GM21723 (cell line): ENCODE results near the gene PDE2A.

ENCODE experiments used
- ATAC-seq: cut with Tn5 transposase; IDR thresholded peaks from one replicate; pipeline ENCODE4 v1.9.1; 2021; ENCODE audit warnings: mild to moderate bottlenecking, moderate library complexity; ENCODE audit not compliant: unreplicated experiment

The PDE2A gene

DNA sequence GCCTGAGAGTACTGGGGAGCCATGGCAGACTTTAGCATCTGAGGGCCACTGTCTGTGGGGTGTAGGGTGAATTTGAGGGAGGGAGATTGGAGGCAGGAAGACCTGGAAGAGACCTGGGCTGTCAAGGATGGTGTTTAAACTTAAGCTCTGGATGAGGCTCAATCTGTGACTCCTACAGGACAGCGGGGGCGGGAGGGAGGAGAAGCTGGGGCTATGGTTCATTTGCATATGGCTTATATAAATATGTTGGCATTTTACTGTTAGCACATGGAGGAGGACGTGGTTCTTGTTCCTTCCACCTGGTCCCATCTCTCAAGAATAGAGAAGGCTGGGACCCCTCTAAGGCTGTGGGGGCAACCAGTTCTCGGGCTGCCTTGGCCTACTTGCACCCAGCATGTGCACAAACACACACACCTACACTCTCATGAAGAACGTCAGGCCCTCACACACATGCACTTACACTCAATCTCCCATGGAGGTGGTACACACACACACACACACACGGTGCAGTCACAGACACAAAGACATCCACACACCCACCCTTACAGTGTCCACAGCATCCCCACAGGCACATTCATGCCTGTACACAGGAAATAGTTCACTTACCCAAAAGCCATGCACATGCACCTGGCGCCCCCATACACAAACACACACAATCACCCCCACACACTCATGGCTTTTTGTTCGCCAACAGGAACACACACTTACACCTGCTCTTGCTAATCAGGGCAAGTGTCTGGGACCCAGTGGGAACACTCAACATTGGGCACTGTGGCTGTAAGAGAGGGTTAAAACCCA lies 81.3 kb downstream of the PDE2A start:
- no peak for ATAC-seq

DNA sequence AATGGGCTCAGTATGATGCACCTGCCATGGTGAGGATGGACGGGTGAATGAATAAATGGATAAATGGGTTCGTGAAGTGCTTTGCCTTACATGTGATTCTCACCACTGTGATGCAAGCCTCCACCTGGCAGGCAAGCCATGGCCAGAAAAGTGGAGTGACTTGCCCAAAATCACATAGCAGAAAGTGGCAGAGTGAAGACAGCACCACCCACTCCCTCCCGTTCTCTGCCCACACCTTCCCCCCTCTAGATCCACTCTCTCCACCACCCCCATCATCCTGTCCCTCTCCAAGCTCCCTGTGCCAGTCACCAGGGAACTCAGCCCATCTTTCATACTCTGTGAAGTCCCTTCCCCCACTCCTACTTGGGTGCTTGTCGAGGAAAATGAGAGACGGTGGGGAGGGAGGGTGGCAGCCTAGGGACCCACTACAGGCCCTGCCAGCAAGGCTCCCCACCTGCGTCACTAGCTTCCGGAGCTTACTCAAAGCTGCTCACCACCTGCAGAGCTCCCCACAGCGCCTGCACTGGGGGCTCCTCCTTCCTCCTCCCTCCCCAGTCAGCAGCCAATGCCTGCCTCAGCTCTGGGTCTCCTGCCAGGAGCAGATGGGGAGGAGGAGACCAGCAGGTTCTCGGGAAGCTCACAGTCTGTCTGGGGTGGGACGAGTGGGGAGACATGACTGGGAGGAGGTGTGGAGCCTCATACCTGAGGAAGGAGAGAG lies 82.3 kb downstream of the PDE2A start:
- ATAC-seq: no peak

DNA sequence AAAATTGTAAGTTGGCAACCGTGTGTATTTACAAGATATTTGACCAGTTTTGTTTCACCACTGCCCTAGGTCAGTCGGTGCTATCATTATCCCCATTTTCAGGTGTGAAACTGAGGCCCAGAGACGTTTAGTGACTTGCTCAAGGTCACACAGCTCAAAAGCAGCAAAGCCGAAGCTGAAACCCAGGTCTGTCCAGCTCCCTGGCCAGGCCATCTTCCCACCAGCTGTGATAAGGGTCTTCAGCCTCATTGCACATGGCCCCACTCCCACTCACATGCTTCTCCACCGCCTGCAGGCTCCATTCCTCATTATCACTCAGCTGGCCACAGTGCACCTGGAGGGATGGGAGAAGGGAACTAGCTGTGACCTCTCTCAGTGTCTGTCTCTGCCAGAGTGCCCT lies 83.2 kb downstream of the PDE2A start:
- no peak for ATAC-seq

DNA sequence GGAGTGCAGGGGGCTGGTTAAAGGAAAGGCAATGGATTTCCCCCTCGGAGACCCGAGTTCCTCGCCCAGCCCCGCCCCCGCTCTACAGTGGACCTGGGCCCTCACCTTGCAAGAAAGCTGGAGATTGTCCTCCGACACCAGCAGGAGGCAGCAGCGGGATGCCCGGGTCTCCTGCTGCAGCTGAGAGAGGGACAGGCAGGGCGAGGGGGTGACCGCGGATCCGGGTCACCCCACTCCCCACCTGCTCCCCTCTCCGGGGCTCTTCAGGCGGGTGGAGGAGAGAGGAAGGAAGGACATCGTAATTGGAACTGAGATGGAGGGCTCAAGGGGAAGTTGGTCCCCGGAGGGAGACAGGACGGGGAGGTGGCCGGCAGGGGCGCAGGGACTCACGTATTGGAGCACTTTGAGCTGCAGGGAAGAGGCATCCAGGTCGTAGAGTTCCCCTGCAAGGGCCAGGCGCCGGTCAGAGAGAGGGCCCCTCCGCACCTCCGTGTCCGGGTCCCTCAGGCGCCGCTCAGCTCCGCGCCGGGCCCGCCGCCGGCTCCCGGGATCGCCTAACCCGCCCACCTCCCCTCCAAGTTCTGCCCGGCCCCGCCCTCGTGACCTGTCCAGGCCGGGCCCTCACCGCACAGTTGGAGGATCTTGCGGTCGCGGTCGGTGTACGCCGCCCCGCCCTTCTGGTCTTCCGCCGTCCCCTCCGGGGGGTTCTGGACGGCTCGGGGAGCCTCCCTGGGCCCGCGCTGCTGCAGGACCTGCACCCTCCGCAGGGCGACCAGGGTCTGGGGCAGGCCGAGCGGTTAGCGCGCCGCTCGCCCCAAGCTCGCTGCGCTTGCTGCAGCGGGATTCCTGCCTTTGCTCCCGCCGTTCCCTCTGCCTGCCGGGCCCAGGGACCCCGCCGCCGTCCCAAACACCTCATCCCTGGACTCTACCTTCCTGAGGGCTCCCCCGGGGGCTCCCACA lies 84.1 kb downstream of the PDE2A start:
- ATAC-seq: no peak

DNA sequence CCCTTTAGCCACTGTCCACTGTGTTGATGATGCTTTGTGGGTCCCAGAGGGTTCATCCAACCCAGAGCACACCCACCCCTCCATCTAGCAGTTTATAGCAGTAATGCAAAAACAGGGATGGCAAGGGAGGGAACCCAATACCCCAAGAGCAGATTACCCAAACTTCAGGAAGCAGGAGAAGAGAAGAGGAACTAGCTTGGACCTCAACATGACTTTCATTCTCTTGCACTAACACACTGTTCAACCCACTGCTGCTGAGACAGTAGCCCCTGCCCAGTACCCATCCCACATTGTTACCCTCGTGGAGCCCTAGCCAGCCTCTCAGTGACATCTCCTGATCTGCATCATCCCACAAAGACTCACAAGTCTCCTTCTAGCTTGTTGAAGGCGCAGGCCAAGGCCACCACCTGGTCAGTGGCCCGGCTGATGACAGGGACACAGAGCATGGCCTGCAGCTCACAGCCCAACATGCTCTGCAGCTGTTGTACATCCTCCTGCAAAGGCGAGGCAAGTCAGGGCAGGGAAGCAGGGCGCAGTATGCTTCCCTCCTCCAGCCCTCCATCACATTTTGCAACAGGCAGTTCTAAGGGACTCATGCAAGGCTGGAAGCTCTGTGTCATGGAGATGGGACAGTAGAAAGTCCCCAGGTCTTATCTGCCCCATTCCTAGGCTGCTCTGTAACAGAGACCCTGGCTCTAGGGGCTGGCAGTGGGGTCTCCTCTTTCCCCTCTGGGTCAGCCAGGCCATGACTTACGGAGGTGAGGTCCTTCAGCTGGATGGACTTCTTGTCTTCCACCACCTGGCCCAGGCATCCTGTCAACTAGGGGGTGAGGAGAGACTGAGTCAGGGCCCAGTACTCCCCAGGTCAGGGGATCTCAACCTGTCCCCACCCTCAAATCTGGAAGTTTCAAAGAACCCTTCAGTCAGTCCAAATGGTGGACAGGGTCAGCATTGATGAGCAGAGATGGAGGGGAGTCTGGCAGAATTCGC lies 85.5 kb downstream of the PDE2A start:
- no peak for ATAC-seq

DNA sequence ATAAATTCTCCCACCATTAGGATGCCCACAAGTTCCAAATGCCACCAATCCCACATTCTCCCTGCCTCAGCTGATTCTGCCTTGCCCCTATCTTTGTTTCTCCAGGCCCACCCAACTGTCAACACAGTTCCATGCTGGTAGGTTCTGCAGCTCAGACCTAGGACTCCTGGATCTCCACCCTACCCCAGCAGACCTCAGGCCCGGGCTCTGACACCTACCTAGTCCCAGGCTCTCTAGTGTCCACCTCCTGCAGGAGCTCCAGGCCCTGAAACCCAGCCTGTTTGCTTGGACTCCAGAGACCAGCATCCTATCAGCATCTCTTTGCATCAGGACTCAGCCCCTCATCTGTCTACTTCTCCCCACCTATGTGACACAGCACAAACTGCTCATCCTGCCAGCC lies 86.5 kb downstream of the PDE2A start:
- ATAC-seq: no peak

DNA sequence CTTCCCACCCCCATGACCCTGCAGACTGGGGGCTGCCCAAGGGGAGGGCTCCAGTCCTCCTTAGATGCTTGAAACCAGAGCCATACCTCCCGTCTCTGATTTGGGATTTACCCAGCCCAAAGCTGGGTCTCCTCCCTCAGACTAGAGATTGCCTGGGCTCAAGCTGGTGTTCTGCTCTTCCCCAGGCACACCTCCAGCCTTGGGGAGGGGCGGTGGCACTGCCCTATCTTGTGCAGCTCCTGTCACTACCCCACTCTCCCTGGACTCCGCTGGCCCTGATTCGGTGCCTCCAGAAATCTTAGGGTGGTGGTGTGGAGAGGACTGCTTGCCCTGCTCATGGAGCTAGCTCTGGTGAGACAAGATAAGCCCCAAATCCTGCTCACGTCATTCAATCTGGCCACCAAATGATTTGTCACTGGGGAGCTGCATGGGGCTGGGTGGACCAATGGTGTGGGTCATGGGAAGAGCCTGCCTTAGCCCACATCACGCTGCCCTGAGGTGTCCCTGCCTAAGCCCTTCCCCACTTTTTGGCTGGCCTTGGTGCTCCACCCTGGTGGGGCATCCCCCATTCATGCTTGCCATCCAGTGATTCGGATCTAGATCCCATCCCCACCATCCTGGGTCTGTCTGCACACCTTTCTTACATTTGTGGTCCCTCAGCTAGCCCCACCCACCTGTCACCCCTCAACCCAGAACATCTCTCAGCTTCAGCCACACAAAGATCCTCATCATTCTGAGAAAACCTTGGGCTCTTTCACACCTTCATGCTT lies 87.7 kb downstream of the PDE2A start:
- no peak for ATAC-seq

DNA sequence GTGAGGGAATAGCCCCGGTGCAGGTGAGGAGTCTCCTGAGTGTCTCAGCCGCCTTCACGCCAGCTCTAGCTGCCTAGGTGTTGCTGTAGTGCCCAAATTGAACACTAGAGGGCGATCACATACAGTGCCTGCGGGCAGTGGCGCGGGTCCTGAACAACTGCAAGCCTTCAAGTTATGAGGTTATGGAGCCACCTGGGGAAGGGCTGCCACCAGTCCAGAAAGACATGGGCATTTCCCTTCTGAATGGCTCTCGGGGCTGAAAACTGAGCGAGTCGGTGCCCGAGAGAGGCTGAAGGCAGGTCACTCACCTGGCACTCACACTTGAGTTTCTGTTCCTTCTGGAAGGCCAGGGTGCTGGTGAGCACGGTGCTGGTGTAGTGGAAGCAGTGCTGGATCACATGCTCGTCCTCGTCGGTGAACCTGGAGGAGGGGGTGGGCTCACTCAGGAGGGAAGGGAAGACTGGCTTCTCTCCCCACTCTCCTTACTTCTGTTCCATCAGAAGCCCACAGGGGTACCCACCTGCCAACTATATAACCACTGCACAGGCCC lies 88.4 kb downstream of the PDE2A start:
- ATAC-seq: peak; percentile 52

DNA sequence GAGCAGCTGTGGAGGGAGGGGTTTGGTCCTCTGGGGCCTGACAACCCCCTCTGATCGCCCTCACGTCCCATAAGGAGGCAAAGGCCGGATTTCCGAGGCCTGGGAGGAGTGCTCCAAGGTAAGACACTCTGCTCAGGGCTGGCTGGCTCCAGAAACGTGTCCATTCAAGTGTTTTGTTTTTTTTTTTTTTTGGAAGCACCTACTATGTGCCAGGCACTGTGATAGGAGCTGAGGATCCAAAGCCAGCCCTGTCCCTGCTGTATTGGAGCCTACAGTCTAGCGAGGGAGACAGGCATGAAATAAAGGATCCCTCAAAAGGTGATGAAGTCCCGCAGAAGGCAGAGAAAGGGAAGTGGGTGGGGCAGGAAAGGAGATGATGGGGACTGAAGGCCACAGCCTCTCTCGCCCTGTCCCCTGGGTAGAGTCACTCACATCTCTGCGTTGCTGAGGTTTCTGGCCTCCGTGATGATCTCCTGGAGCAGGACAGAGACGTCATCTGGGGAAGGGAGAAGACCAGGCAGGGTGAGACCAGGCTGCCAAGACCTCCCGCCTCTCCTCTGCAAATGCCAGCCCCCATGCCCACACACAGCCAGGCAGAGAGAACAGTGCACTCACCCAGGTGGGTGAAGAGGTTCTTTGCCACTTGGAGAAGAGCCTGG lies 89.2 kb downstream of the PDE2A start:
- no peak for ATAC-seq

DNA sequence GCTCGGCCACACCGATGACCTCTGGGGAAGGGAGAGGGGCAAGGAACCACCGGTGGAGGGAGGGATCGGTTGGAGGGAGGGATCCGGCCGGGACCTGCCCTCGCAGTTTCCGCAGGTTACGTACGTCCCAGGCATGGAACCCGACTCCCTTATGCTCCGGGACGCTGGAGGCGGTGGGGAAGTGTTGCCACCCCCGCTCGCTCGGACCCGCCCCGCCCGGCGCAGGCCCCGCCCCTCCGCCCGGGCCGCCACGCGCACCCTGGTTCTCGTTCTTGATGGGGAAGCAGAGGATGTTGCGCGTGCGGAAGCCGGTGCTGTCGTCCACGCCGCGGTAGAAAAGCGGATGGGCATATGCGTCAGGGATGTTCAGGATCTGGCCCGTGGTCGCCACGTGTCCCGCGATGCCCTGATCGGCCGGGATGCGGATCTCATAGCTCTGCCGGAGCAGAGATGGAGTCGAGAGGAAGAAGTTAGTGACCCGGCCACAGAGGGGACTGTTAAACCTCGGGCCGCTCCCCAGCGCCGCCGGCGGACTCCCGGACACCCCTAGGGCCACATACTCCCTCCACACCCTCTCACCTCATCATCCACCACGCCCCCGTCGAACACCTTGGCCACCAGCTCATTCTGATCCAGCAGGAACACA lies 89.8 kb downstream of the PDE2A start:
- no peak for ATAC-seq

DNA sequence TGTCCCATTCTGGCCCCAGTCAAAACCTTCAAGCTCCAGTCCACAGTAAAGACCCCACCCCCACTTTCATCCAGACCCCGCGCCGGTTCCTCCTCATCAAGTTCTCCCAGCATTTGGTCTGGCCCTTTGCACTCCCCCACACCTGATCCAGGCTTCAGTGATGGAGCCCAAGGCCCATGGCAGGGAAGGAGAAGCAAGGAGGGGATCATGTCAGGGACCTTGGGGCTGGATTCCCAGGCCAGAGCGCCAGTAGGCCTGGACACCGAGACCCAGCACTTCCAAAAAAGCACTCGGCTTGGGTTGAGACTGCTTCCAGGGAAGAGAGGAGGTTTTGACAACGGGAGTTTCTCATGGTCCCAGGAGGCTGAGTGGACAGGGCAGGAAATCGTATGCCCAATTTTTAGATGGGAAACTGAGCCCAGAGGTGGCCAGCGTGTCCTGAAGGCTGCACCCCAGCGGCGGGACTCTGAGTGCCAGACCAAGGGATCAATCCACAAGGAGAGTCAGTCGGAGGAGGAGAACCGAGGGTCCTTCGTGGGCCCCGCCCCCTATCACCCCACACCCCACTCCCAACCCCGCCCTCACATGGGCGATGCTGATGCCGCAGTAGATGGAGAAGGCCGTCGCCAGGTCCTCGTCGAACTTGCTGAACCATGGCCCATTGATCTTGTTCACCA lies 90.5 kb downstream of the PDE2A start:
- no peak for ATAC-seq

DNA sequence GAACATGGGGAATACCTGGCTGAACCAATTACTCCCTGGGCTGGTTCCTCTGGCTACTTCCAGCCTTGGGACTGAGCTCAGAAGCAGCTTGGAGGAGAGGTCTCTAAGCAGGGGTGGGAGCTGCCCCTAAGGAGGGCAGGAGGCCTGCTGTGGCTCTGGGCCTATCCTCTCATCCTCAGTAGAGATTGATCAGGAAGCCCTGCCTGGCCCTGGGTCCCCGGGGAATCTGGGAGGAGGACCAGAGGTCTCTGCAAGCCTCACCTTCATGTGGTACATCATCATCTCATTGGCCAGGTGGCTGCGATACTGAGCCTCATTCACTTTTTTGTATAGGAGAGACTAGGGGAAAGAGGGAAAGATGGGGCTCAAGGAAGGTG lies 91.1 kb downstream of the PDE2A start:
- no peak for ATAC-seq

DNA sequence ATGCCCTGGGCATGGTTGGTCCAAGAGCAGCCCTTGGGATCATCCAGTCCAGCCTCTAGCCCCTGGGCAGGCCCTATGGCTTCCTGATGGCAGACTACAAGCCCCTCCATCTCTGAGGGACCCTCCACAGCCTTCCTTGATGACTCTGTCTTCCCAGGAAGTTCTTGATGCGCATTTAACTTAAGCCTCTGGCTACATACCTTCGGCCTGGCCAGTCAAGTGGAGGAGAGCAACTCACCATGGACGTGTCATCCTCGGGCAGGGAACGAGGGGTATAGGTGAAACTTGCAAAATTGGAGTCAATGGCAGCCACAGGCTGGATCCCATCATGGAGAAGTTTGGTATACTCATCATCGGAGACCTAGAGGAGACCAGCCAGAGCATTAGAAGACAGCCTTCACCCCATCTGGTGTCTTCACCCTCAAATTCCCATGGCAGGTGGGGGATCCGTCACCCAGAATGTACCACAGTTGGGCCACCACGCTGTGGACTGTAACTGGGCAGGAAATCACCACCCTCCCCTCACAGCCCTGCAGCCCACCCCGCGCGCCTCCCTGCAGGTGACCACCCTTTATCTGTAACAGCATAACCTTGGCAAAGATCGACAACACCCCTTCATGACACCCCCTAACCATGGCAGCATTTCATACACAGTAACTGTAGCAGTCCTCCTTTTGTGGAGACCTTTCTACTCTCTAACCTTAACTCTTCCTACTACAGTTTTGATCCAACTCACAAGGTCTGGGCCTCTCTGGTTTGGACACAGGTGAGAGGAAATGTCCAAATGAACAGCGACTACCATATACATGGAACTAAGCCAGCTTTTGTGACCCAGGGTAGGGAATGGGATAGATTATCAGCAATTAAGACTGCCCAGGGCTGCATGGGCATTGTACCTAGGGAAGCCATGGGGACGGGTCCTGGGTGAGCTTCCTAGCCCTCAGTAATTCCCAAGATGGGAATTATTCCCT lies 91.7 kb downstream of the PDE2A start:
- ATAC-seq: no peak

DNA sequence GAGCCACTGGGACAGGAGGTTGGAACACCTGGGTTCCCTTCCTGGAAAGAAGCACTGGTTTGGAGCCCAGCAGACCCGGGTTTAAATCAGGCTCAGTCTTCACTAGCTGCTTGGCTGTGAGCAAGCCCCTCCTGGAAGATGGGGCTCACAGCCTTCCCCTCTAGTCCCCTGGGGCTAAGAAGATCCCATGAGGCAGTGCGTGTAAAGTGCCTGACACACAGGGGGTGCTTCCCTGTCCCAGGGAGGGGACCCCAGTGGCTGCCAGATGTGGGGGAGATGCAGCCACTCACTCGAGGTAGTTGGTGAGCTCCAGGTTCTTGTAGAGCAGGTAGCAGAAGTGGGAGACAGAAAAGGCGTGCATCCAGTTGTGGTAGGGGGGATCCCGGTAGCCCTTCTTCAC lies 93.2 kb downstream of the PDE2A start:
- no peak for ATAC-seq

DNA sequence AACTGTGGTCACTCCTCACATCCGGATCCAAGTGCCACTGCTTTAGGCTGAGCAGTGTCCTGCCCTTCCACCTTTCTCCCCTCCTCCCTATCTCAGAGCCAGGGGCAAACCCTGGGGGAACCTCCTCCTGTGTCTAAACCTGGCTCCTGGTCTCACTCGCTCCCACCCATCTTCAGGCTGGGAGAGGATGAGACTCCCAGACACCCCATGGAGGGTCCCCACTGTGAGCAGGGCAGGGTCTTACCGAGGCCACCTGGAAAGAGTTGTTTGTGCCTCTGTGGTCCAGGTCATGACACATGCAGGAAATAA lies 93.6 kb downstream of the PDE2A start:
- no peak for ATAC-seq

DNA sequence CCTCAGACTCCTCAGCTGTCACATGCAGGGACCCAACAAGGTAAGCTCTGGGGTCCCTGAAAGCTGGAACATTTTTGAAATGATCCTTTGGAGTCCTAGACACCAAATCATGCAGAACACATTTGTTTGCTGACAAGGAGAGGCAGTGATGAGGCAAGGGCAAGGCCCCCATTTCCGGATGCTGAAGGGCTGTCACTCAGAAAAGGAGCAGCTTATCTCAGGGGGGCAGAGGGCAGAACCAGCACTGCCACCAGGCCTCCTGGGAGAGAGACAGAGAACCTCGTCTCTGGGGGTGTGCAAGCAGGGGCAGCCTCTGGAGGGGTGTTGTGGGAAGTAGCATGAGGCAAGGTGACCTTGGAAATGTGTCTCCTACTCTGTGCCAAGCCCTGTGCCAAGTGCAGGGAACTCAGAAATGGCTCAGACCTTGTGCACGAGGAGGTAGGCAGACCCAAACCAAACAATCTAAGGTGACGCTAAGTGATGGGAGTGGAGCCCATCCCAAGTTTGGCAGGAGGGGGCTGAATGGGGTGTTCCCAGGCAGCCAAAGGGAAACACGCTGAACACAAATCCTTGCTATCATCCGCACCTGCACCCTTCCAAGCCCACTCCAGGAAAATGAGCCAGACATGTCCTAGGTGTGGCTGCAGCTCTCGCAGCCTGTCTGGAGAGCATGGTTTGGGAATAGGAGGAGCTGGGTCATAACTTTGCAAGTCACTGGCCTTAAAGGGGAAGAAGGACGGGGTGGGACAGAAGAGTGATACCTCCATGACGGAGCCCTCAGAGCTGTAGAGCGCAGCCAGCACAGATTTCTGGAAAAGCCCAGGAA lies 94.2 kb downstream of the PDE2A start:
- ATAC-seq: no peak
